Endothelial cell (in vitro differentiated cells): ENCODE measurements around the gene GPD1L. TPM values are rescaled to one million over a fixed set of nuclear protein-coding genes. Genes with fewer than 3 reads are reported as not detected.
"Not testable (repeated sequence)": the region's sequence is repeated elsewhere in the genome, so short reads cannot be mapped to it uniquely, and the experiment has no call there.

Experiments
- DNase-seq: peaks from one replicate; pipeline ENCODE4 v3.0.0; 2021; ENCODE audit warnings: low spot score
- H3K27ac Mint-ChIP-seq: one replicate; pipeline ENCODE4 v1.8.0; 2021; ENCODE audit warnings: mixed read lengths, inconsistent platforms; ENCODE audit not compliant: unreplicated experiment
- H3K27me3 Mint-ChIP-seq: one replicate; pipeline ENCODE4 v1.8.0; 2021; ENCODE audit warnings: mild to moderate bottlenecking, moderate library complexity, mixed read lengths, inconsistent platforms; ENCODE audit not compliant: unreplicated experiment
- H3K36me3 Mint-ChIP-seq: one replicate; pipeline ENCODE4 v1.8.0; 2021; ENCODE audit warnings: mild to moderate bottlenecking, low read depth, mixed read lengths, inconsistent platforms; ENCODE audit not compliant: unreplicated experiment
- H3K4me1 Mint-ChIP-seq: one replicate; pipeline ENCODE4 v1.8.0; 2021; ENCODE audit warnings: mild to moderate bottlenecking, mixed read lengths, inconsistent platforms; ENCODE audit not compliant: unreplicated experiment
- H3K4me3 Mint-ChIP-seq: one replicate; pipeline ENCODE4 v1.8.0; 2021; ENCODE audit warnings: mild to moderate bottlenecking, mixed read lengths, inconsistent platforms; ENCODE audit not compliant: unreplicated experiment
- H3K9me3 Mint-ChIP-seq: one replicate; pipeline ENCODE4 v1.8.0; 2021; ENCODE audit warnings: mixed read lengths, inconsistent platforms; ENCODE audit not compliant: unreplicated experiment
- CTCF ChIP-seq: fragments of 200-600 bp; sonication (generic); IDR thresholded peaks from one replicate; pipeline ENCODE4 v1.5.0; 2021; ENCODE audit warnings: antibody characterized with exemption; ENCODE audit not compliant: unreplicated experiment
- long read RNA-seq: library from polyadenylated mRNA; unstranded; transcript quantifications from one replicate; pipeline ENCODE4 v2.0.0, GENCODE V29; 2020; ENCODE audit not compliant: unreplicated experiment
- total RNA-seq: library from RNA; stranded (reverse); fragmentation: NEBNext Ultra II Directional; extraction: Animal tissue kit (Norgen Biotek cat#: 25700); gene quantifications from one replicate; pipeline ENCODE4 v1.2.1, GENCODE V29; 2021; ENCODE audit not compliant: unreplicated experiment

GPD1L gene
- total RNA-seq: 2.5 TPM
- long read RNA-seq: 0 reads

DNA sequence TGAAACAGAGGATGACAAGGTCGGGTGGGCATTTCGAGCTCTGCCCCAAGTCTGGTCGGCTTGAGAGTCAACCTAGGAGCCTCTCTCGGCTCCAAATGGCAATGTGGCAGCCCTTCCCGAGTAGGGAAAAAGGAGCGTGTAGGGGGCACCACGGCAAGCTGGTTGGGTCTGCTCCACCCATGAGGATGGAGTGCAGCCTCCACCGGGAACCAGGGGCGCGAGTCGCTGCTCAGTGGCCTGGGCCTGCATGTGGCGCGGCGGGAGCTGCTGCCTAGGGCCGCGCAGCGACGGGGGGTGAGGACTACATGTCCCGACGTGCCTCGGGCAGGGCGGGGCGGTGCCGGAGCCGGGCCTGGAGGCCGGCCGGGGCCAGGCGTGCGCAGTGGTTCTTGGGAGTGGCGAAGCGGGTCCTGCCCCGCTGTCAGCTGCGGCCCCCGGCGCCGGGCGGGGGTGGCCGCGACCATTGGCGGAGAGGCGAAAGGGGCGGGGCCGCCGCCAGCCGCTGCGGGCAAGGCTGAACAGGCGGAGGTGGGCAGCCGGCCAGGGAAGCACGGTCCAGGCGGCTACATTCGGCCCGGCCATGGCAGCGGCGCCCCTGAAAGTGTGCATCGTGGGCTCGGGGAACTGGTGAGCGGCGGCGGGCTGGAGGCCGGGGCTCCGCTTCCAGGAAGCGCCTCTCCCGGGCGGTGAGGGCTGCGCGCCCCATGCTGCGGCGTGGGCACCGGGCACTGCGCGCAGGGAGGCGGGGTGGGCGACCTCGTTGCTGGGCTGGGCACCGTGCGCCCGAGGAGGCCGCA lies at the start of gene GPD1L:
GPD1L (plus strand) TSS at position 489 of the 797 bp plus-strand sequence; CDS start at position 581, 92 bp downstream.
- Mint-ChIP-seq H3K27ac (no peak within 1 kb of the TSS), H3K36me3 (peaks cover 15% of the 10 kb centered on the region), H3K27me3 (peaks cover 8% of the 10 kb centered on the region), H3K4me1 (peaks cover 8% of the 10 kb centered on the region), H3K9me3 (no peaks in the 10 kb centered on the region), H3K4me3 (peak within 1 kb of the TSS; percentile 96)
- no peak for TF ChIP-seq CTCF
- DNase-seq: peak; percentile 93

DNA sequence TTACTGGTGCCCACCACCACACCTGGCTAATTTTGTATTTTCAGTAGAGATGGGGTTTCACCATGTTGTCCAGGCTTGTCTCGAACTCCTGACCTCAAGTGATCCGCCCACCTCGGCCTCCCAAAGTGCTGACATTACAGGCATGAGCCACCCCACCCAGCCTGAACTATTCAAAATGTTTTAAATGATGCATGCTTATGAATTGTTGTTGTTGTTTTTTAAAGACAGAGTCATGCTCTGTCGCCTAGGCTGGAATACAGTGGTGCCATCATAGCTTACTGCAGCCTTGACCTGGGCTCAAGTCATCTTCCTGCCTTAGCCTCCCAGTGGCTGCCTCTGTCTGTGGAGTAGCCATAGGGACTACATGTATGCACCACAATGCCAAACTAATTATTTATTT lies 48.0 kb upstream of the GPD1L start:
- not testable (repeated sequence) for H3K4me3 Mint-ChIP-seq

GRCh38 chr3:32062950-32063582 lies 43.4 kb upstream of the GPD1L start:
- Mint-ChIP-seq H3K9me3 (no peaks in the 10 kb centered on the region), H3K27ac (no peak overlapping the region), H3K4me3 (no peak overlapping the region), H3K4me1 (no peaks in the 10 kb centered on the region), H3K36me3 (no peaks in the 10 kb centered on the region), H3K27me3 (no peaks in the 10 kb centered on the region)
- no peak for DNase-seq
- TF ChIP-seq CTCF: no peak

More for the DNA sequence above, 48.0 kb upstream of the GPD1L start:
- H3K9me3 Mint-ChIP-seq, DNase-seq, H3K27me3 Mint-ChIP-seq, H3K27ac Mint-ChIP-seq, H3K36me3 Mint-ChIP-seq, H3K4me1 Mint-ChIP-seq: not testable (repeated sequence)

- no peak overlapping the region for H3K27ac Mint-ChIP-seq
- no peak overlapping the region for H3K4me3 Mint-ChIP-seq
- TF ChIP-seq CTCF: no peak
- no peak for DNase-seq
- no peaks in the 10 kb centered on the region for H3K27me3 Mint-ChIP-seq
- no peaks in the 10 kb centered on the region for H3K9me3 Mint-ChIP-seq
- no peaks in the 10 kb centered on the region for H3K36me3 Mint-ChIP-seq
- H3K4me1 Mint-ChIP-seq: no peaks in the 10 kb centered on the region
Measured at GRCh38 chr3:32066686-32067085, 39.7 kb upstream of the GPD1L start.

GRCh38 chr3:32074194-32074593 lies 32.2 kb upstream of the GPD1L start:
- H3K9me3 Mint-ChIP-seq, H3K4me3 Mint-ChIP-seq, H3K27me3 Mint-ChIP-seq, H3K36me3 Mint-ChIP-seq, H3K4me1 Mint-ChIP-seq, DNase-seq, H3K27ac Mint-ChIP-seq: not testable (repeated sequence)

- DNase-seq: no peak
- no peak for TF ChIP-seq CTCF
- Mint-ChIP-seq H3K27me3 (no peaks in the 10 kb centered on the region), H3K36me3 (no peaks in the 10 kb centered on the region), H3K4me1 (peaks cover 5% of the 10 kb centered on the region), H3K9me3 (no peaks in the 10 kb centered on the region), H3K4me3 (no peak overlapping the region), H3K27ac (no peak overlapping the region)
Measured at GRCh38 chr3:32076566-32076965, 29.9 kb upstream of the GPD1L start.
